OCI-LY3 (cell line): ENCODE results near the gene RBM48.

Source experiments
- EZH2phosphoT487 ChIP-seq: fragments of 200-600 bp; shearing (Covaris generic); IDR thresholded peaks from 2 replicates; pipeline ENCODE4 v1.6.1; 2018; ENCODE audit warnings: antibody characterized with exemption, mixed run types, low read depth
- TF ChIP-seq, protein P1 (sequence below): fragments of 200-600, 300-600 bp; sonication (generic); IDR thresholded peaks from 2 replicates; pipeline ENCODE4 v1.5.1; 2014; ENCODE audit warnings: antibody characterized with exemption, low read length, low read depth

GRCh38 chr7:92485267-92485892, 43.2 kb upstream of the RBM48 start:
- TF ChIP-seq, protein P1, sequence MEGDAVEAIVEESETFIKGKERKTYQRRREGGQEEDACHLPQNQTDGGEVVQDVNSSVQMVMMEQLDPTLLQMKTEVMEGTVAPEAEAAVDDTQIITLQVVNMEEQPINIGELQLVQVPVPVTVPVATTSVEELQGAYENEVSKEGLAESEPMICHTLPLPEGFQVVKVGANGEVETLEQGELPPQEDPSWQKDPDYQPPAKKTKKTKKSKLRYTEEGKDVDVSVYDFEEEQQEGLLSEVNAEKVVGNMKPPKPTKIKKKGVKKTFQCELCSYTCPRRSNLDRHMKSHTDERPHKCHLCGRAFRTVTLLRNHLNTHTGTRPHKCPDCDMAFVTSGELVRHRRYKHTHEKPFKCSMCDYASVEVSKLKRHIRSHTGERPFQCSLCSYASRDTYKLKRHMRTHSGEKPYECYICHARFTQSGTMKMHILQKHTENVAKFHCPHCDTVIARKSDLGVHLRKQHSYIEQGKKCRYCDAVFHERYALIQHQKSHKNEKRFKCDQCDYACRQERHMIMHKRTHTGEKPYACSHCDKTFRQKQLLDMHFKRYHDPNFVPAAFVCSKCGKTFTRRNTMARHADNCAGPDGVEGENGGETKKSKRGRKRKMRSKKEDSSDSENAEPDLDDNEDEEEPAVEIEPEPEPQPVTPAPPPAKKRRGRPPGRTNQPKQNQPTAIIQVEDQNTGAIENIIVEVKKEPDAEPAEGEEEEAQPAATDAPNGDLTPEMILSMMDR = no peak
- no peak for TF ChIP-seq EZH2phosphoT487
